GM12865 (cell line): ENCODE data around the gene CDS2.

ENCODE experiments used
- DNase-seq: peaks from one replicate; pipeline ENCODE4 v3.0.0; 2010; ENCODE audit warnings: low read depth
- H3K4me3 ChIP-seq: 2 replicates; pipeline ENCODE4 v1.5.1; 2011; ENCODE audit warnings: mild to moderate bottlenecking, low read depth, low read length, control low read depth
- TF ChIP-seq, protein P1 (sequence below): IDR thresholded peaks from 2 replicates; pipeline ENCODE4 v1.5.1; 2011; ENCODE audit warnings: low read length, control low read depth, low read depth, inconsistent platforms; ENCODE audit not compliant: insufficient read depth; ENCODE audit errors: missing control alignments

Gene CDS2

DNA sequence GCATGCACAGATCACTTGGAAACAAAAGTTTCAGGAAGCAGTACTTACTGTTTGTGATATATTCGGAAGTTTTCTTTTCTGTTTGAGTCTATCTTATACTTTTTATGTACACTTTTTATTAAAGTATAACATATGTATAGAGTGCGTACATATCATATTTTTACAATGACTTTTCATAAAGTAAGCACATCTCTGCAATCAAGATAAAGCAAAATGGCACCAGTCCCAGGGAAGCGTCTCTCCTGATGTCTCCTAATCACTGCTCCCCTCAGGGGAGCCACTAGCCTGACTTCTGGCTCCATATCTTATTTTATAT, 26.3 kb downstream of the CDS2 start:
- DNase-seq: no peak
- H3K4me3 ChIP-seq: no peak overlapping the region
- TF ChIP-seq, protein P1, sequence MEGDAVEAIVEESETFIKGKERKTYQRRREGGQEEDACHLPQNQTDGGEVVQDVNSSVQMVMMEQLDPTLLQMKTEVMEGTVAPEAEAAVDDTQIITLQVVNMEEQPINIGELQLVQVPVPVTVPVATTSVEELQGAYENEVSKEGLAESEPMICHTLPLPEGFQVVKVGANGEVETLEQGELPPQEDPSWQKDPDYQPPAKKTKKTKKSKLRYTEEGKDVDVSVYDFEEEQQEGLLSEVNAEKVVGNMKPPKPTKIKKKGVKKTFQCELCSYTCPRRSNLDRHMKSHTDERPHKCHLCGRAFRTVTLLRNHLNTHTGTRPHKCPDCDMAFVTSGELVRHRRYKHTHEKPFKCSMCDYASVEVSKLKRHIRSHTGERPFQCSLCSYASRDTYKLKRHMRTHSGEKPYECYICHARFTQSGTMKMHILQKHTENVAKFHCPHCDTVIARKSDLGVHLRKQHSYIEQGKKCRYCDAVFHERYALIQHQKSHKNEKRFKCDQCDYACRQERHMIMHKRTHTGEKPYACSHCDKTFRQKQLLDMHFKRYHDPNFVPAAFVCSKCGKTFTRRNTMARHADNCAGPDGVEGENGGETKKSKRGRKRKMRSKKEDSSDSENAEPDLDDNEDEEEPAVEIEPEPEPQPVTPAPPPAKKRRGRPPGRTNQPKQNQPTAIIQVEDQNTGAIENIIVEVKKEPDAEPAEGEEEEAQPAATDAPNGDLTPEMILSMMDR: no peak

DNA sequence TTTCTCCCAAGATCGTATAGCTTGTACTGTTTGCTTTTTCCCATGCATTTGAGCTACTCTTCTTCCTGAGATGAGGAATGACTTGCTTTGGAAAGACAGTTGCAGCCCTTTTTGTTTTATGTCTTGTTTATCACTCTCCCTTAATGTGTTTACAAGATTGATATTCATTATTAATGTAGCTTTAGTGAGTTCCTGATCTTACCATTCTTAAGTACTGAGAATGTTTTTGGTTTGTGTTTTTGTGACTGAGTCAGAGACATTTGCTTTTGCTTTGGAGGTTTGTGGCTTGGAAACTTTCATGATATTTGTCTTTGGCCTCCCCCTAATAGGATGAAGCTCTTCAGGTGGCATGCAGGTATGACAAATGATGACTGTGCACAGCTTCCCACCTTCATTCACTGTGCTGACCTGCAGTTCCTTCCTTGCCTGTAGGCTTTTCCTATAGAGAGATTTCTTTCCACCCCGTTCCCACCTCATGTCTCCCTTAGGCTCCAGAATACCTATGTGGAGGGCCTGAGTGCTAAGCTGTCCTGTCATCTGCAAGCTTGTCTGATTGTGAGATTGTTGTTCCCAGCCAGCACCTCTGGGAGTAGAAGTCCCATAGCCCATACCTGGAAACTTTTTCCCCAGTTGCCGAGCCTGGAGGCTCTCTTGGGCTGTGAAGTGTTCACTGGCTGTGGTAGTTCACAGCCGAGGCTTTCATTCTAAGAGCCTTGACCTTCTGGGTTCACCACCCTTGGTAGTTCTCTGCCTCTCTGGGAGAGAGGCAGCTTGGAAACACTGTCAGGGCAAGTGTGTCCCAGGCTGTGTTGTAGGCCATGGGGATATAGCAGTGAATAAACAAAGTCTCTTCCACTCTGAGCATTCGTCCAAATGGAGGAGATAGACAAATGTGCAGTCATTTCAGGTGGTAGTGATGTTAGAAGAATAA, 27.1 kb downstream of the CDS2 start:
- TF ChIP-seq, protein P1: no peak
- no peak overlapping the region for H3K4me3 ChIP-seq
- DNase-seq: no peak

- no peak overlapping the region for H3K4me3 ChIP-seq
- no peak for DNase-seq
- TF ChIP-seq, protein P1: no peak
These were observed 27.7 kb downstream of the CDS2 start for GRCh38 chr20:5154543-5154925.

- TF ChIP-seq, protein P1: no peak
- no peak overlapping the region for H3K4me3 ChIP-seq
- DNase-seq: no peak
These were observed 28.6 kb downstream of the CDS2 start for GRCh38 chr20:5155404-5155803.

DNA sequence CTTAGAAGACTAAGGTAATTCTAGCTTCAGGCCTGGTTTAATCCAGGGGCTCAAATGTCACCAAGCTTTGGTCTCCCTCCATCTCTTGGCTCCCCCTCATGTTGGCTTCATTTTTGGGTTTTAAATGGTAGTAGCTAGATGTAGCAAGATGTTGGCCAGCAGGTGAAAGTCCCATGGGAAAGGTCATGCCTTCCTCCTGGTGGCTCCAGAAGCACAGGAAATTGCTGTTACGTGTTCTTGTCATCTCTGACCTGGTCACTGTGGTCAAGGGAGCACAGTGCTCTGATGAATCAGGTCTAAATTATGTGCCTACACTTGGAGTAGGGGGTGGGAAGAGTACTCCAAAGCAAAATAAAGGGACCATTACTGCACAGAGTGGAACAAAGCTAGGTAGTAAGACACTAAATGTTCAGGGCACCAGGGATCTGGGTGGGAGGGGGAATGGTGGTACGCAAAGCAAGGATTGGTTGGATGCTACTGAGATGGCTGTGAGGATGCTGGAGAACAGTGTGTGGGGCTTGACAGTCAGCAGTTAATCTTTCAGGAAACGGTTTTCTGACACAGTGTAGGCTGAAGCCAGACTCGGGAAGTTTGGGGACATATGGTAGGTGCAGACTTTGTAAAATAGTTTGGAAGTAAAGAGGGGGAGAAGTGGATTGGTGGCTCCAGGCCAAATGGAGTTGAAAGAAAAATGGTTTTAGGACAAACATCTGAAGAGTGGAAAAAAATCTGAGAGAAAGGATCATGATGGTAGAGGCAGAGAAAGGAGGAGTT, 30.1 kb downstream of the CDS2 start:
- DNase-seq: no peak
- H3K4me3 ChIP-seq: no peak overlapping the region
- TF ChIP-seq, protein P1: no peak

GRCh38 chr20:5159928-5160327, 33.1 kb downstream of the CDS2 start:
- TF ChIP-seq, protein P1: no peak
- H3K4me3 ChIP-seq: no peak overlapping the region
- DNase-seq: no peak
